Skin epidermis (tissue), 12 donors: ENCODE results near the gene TRAF4.

Experiments used
- H3K27ac ChIP-seq, 21 experiments: fragments of 200-600 bp; sonication (generic) in 11 of 21; one replicate each; pipeline ENCODE4 v1.5.0; 2020; ENCODE audit warnings: mild to moderate bottlenecking in 3 of 21, inconsistent platforms in 2 of 21, moderate library complexity in 2 of 21
- H3K4me3 ChIP-seq, 7 experiments: fragments of 200-600 bp; sonication (generic) in 2 of 7; one replicate each; pipeline ENCODE4 v1.5.0; 2020; ENCODE audit warnings: inconsistent platforms in 2 of 7, mild to moderate bottlenecking in 2 of 7, moderate library complexity in 1 of 7

Gene TRAF4, protein sequence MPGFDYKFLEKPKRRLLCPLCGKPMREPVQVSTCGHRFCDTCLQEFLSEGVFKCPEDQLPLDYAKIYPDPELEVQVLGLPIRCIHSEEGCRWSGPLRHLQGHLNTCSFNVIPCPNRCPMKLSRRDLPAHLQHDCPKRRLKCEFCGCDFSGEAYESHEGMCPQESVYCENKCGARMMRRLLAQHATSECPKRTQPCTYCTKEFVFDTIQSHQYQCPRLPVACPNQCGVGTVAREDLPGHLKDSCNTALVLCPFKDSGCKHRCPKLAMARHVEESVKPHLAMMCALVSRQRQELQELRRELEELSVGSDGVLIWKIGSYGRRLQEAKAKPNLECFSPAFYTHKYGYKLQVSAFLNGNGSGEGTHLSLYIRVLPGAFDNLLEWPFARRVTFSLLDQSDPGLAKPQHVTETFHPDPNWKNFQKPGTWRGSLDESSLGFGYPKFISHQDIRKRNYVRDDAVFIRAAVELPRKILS

DNA sequence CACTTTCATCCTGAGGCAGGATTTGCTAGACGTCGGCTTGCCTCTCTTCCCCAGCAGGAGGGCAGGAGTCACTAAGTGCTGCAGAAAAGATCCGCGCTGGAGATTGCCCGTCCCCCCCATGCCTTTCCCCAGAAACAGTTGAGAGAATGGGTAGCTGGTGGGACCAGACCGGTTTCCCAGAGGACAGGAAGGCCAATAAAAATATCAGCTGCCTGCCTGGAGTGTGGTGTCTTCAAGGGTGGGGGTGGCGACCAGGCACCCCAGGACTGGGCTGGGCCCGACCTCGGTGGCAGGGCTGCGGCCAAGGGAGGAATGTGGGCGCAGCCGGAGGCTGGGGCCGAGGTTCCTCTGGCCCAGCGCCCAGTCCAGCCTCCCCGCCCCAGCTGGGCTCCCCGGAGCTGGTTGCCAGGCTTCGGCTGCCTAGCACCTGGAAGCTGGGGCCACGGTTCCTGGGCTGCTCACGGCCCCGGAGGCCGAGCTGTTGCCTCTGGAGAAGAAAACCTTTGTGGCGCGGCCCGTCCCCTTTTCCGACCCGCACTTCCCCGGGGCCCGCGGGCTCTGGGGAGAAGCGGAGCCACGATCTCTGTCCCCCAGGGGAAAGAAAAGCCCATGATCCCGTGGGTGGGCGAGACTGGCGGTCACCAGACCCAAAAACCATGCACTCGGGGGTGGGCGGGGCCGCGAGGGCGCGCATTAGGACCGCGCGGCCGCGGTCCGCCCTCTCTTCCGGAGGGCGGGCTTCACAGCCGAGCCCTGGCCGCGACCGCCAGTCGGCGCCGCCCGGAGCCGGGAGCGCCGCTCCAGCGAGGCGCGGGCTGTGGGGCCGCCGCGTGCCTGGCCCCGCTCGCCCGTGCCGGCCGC, at the start of gene TRAF4:
TSS of gene TRAF4 (plus strand) at position 769 of the 861 bp plus-strand sequence. CDS start 102 bp downstream, outside the sequence.
- Histone ChIP-seq H3K4me3 (peak within 1 kb of the TSS; percentile 45 to 84 (median 72)), H3K27ac (peak within 1 kb of the TSS; percentile 75 to 98 (median 93))

DNA sequence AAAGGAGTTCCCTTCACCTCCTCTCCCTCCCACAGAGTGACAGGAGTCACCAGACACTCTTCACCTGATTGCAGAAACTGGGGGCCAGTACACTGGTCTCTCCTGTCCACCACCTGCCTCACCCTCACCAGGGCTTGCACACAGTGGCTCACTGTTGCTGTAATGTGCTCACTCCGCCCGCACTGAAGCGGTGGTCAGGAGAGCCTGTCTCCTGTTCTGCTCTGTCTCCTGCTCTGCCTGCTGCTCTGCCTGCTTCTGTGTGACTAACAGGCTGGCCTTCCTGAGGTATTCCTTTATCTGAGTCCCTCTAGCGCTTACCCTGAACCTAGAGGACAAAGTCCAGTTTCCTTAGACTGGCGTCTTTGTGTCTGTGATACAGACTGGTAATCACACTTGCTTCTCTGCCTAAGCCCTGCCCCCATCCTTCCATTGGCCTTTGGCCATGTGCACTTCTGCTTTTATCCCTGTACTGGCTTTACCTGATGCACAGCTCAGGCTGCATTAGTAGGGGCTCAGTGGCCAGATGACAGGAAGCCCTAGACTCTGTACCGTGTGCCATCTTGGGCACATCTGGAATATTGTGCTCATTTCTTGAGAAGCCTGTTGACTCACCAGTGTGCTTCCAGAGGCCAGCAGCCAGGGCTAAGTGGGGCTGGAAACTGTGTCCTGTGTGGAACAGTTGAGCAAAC, 45.4 kb upstream of the TRAF4 start:
- Histone ChIP-seq H3K4me3 (no peak overlapping the region), H3K27ac (no peak overlapping the region)

DNA sequence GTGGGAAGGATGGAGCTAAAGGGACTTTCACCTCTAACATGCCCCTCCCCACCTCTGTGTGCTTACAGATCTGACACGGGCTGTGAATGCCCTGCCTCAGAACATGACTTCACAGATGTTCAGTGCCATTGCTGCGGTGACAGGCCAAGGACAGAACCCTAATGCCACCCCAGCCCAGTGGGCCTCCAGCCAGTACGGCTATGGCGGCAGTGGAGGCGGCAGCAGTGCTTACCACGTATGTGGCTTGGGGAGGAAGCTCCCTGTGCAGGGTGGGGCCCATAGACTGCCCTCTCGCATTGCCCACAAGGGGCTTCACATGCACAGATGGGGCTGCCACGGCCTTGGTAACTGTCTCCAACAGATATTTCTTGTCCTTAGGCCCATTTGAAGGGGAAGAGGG, 43.5 kb upstream of the TRAF4 start:
- H3K27ac ChIP-seq: no peak overlapping the region
- no peak overlapping the region for H3K4me3 ChIP-seq

DNA sequence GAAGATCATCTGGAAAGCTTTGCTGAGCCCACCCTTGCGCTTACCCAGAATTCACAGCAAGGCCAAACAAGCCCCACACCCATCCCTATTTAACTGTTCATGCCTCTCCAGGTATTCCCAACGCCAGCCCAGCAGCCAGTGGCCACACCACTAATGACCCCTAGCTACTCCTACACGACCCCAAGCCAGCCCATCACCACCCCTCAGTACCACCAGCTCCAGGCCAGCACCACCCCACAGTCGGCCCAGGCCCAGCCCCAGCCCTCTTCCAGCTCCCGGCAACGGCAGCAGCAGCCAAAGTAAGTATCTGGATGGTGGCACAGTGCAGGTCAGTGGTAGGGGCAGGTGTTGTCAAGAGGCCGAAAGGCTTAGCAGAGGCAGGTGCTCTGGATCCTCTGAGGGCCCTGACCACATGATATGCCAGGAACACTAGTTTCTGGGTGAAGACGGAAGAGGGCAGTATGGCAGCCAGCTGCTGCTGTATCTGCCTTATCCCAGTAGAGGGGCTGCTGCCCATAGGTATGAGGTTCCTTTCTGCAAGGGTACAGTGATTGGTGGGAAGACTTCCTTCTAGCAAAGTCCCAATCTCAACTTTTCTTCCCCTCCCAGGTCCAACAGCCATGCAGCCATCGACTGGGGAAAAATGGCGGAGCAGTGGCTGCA, 42.9 kb upstream of the TRAF4 start:
- Histone ChIP-seq H3K27ac (no peak overlapping the region), H3K4me3 (no peak overlapping the region)

DNA sequence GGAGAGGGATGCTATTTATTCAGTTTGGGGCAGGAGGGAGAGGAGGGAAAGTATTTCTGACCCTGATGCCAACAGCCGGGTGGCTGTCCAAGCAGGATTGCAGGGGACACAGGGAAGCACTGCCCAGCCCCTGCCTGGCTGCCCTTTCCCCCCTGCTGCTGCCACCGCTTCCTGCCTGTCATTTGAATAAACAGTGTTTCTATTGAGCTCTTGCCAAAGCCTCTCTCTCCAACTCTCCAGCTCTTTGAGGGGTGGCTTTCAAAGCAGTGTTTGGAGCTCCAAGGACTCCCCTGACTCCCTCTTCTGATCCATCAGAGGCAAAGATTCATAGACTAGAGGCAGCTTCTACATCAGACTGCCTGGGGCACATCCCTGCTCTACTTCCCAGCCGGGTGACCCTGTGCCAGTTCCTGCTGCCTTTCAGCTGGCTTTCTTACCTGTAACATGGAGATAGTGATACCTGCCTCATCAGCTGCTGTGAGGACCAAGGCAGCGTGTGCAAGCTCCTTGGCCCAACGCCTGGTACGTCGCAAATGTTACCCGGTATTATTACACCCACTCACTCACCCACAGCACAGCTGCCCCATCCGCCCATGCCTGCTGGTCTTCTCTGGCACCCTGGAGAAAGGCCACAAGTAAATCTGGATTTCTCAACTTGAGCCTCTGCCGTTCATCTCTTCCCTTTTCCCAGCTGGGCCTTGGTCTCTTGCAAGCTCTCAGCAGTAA, 41.6 kb upstream of the TRAF4 start:
- Histone ChIP-seq H3K27ac (no peak overlapping the region), H3K4me3 (no peak overlapping the region)

DNA sequence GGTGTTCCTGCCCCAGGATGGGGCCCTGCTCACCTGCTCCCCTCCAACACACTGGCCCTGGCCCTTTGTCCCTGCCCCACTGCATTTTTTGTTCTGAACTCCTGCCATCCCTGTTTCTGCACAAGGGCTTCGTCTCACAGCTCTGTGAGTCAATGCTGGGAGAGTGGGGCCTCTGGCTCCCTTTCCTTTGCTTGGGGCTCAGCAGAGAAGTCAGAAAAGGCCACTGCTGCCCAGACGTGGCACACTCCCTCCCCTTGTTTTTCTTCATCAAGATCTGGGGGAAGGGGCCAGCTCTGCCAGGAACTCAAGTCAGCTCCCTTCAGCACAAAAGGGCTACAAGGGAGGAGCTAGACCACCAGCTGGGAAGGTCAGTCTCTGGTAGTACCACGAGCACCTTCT, 41.1 kb upstream of the TRAF4 start:
- no peak overlapping the region for H3K27ac ChIP-seq
- H3K4me3 ChIP-seq: no peak overlapping the region

DNA sequence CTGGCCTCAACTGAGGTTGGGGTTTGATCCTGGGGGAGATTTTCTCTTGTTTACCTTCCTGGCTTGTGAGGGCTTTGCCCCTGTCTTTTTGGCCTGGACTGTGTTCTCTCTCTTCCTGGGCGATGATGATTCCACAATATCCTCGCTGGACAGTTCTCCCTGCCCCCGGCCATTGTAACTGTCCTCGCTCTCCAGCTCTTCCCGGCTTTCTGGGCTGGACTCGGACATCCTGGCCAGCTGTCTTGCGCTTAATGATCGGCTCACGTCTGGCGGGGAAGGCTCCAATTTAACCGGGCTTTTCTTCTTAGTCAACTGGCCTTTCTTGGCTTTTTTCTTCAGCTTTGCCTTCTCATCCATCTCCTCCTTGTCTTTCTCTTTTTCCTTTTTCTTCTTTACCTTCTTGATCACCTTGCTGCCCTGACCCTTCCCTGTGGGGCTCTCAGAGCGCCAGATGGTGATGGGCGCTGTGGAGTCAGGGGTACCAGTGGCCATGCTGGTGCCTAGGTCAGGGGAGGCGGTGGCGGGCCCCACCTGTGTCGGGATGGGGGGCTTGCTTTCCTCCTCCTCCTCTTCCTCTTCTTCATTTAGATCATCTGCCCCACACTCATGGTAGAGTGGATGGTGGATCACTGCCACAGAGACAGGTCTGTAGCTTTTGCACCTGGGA, 40.1 kb upstream of the TRAF4 start:
- Histone ChIP-seq H3K27ac (no peak overlapping the region), H3K4me3 (no peak overlapping the region)

DNA sequence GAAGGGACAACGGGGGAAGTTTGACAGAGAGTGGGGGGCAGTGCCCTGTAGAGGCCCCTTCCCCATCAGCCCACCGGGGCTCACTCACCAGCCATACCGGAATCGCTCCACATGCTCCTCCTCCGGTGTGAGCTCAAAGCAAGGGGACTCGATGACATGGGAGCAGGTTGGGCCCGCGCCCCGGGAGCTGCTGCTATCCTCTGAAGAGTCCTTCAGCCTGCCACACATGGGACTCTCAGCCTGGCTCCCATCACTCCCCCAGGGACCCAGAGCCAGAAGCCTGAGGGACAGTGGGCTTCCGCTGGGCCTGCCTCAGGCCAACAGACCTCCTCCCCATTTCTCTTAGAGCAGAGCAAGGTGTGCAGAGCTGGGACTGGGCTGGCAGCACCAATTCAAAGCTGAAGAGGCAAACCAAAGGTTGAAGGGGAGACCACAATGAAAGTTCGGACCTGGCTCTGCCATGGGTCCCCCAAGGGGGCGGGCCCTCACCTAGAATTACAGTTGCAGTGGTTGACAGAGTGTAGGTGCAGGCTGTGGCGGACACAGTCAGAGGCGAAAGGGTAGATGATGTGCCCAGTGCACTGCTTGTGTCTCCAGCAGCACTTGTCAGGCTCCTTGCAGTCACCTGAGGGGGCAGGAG, 39.5 kb upstream of the TRAF4 start:
- Histone ChIP-seq H3K4me3 (no peak overlapping the region), H3K27ac (no peak overlapping the region)

DNA sequence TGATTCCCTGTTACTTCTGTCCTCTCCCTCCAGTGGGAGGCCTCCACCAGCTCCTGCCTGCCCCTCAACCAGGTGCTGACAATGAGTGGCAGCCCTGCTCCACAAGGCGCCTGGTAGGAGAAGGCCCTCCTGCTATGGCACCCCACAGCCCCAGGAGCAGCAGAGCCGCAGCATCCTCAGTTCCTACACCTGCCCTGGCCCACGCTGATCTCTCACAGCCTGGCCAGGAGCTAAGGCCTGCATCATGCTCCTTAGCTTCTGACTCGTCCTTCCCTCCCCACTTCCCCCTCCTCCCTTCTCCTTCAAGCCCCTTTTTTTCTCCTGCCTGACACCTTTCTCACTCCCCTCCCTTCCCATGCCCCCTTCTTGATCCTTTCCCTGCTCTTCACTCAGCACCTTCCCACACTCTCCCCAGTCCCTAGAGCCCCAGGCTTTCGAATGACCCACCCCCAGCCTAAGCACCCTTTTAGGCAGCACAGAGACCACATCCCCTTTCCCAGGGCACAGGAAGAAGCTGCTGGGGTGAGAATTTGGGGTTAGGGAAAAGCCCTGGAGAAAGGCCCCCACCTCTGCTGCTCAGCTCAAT, 38.6 kb upstream of the TRAF4 start:
- H3K27ac ChIP-seq: peak overlapping the region in 1 of 21 experiments; percentile 7

DNA sequence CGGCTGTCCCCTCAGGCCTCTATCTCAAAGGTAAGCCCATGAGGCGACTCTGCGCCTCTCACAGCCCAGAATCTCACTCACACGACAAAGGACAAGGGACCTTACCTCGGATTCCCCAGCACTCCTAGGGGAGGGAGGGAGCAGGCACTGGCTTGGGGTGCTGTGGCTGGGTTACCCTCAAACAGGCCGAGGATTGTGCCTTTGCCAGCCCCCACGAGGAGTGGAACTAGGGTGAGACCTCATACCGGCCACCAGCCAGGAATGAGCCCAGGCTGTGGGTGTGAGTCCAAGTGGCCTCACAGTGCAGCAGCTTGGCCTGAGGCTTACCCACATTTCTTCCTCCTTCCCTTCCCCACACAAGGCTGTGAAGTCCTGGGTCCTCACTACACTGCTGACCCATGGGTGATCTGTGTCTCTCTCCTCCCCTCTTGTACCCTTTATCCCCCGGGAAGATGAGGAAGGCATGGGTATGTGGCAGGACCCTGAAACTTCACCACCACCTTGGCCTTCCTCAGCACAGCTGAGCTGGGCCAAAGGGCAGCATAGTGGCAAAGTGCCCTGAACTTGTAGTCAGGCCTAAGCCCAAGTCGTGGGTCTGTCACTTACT, 38.0 kb upstream of the TRAF4 start:
- peak overlapping the region in 1 of 21 experiments; percentile 7 for H3K27ac ChIP-seq
- H3K4me3 ChIP-seq: no peak overlapping the region

More for the DNA sequence above, 38.6 kb upstream of the TRAF4 start:
- H3K4me3 ChIP-seq: no peak overlapping the region

DNA sequence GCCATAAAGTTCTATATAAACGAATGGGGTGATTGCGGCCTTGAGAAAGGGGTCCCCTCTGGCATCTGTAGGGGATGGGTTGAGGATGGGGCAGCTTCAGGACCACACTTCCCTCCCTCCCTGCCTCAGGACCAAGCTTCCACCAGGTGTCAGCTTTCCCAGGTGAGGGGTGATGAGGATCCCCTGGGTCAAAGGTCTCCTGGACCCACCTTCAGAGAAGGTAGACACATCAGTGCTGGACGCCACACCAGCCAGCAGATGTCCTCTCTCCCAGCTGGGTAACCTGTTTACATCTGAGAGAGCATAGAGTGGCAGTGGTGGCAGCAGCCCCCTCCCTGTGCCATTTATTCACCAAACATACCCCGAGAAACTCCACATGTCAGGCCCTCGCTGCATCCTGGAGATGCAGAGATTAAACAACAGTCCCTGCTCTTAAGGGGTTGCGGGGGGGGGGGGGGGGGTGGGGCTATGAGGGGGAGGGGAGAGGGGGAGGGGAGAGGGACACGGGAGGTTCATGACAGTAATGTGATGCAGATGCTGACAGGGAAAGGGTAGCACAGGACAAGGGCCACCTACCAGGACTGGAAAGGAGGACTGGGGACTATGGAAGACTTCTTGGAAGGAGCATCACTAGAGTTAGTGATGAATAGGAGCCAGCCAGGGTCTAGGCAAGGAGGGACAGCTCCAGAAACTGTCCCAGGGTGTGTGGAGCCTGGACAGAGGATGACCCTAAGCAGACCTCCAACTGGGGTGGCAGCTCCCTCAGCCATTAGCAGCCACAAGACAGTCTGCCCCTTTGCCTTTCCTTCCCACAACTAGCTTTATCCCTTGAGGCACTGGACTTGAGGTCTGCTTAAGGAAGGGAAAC, 37.1 kb upstream of the TRAF4 start:
- Histone ChIP-seq H3K4me3 (no peak overlapping the region), H3K27ac (no peak overlapping the region)

DNA sequence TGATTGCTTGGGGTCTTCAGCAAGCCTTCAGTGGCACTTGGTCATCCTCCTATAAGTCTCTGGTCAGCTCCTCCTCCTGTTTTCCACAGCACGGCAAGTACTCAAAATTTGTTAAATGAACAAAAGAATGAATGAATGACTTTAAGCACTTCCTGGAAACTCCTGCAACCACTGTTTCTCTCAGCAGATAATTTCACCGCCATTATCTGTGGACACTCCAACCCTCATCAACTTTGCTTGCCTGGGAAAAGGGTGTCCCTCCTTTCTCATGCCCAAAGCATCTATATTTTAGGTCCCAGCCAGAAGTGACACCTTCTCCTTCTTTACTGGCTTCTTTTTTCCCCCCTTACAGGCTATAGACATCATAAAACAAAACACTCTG, 36.5 kb upstream of the TRAF4 start:
- H3K27ac ChIP-seq: no peak overlapping the region

DNA sequence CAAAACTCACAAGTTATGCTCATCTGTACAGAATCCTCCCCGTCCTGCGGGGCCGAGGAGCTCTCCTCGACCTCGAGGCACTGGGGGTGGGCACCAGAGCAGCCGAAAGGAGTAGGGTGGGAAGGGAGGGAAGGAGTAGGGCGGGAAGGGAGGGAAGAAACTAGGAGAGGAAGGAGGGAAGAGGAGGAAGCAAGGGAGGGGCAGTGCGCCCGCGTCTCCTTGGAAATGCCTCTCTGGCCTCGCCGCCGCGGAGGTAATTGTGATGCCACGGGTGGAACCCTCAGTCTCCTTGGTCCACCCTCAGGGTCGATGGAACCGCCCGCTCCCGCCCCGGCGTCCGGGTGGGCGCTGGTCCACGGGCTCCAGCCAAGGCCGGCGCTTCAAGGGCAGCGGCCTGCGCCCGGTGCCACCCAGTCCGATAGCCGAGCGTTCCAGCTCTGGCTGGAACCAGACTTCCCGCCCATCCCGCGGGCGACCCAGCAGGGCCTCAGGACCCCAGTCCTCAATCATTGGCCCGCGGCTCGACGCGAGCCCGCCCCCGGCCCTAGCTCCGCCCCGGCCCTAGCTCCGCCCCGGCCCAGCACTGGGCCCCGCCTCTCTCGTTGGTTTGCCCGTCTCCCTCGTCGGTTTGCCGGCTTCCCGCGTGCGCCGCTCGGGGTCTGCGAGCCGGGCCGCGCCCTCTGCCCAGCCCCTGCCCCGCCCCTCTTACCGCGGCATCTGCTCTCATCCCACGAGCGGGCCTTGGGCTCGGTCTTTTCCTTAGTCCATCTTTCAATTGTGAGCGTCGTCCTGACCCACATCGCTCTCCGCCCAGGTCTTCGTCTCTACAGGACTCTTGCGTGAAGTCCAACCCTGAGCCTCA, 32.7 kb upstream of the TRAF4 start:
- Histone ChIP-seq H3K27ac (peak overlapping the region in 20 of 21 experiments; percentile 66 to 93 (median 86)), H3K4me3 (peak overlapping the region; percentile 52 to 81 (median 70))

More for the DNA sequence above, 36.5 kb upstream of the TRAF4 start:
- no peak overlapping the region for H3K4me3 ChIP-seq

DNA sequence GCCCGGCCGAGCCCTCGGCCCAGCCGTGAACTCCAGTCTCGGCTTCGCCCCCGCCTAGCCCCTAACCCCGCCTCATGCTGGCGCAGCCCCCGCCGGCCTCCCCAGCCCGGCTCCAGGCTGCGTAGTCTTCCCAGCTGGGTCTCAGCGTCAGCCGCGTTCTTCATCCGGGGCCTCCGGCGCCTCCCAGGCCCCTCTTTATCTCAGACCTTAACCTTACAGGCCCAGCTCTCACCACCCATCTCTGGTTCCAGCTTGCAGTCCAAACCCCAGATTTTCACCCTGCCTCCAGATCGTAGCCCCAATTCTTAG, 32.1 kb upstream of the TRAF4 start, which contains the start of gene PROCA1:
TSS of gene PROCA1 (minus strand) at position 166 of the 309 bp plus-strand sequence. CDS start 228 bp downstream, outside the sequence.
- H3K27ac ChIP-seq: peak within 1 kb of the TSS in 20 of 21 experiments; percentile 66 to 93 (median 86)
- peak within 1 kb of the TSS; percentile 52 to 81 (median 70) for H3K4me3 ChIP-seq

DNA sequence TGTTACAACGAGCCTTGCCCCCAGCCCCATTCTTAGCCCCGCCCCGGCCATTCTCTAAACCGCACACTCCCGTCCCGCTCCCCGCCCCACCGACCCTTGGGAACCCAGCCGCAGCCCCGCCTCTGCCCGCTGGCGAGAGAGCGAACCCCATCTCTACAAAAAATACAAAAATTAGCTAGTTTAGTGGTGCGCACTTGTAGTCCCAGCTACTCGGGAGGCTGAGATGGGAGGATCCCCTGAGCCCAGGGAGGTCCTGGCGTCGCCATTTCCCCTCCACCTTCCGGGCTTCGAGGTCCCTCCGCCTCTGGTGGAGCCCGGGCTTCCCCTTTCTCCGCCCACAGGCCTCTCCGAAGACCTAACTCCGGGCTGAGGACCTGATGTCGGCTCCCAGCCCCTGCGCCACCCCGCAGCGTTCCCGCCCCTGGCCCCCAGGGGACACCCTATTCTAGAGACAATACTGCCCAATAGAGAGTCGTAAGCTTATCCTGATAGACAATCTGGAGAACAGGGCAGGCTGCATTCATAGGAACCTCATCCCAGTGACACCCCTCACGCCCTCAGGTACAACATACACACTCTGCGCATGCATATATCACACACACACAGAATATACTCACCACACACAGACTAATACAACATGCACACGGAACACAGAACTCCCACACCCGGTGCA, 31.6 kb upstream of the TRAF4 start:
- Histone ChIP-seq H3K27ac (peak overlapping the region in 20 of 21 experiments; percentile 66 to 93 (median 86)), H3K4me3 (peak overlapping the region; percentile 52 to 81 (median 70))
